Uterus (tissue), 4 donors: ENCODE results near the gene RSPH1. TPM values are rescaled to one million over a fixed set of nuclear protein-coding genes. Genes with fewer than 3 reads are reported as not detected.

Experiments used
- DNase-seq, 2 donors: peaks; one replicate each; pipeline ENCODE4 v3.0.0-alpha.2; 2019 to 2020
- H3K27ac ChIP-seq, 2 donors: fragments of 200-600 bp; sonication (generic); 1 replicate in 1 of 2; 2 replicates in 1 of 2; pipeline ENCODE4 v1.5.1; 2016 to 2018
- H3K27me3 ChIP-seq, 2 donors: fragments of 200-600 bp; sonication (generic); one replicate each; pipeline ENCODE4 v1.5.1; 2018 to 2019; ENCODE audit warnings: control low read depth in 1 of 2
- H3K36me3 ChIP-seq, 2 donors: fragments of 200-600 bp; sonication (generic); one replicate each; pipeline ENCODE4 v1.5.1; 2019; ENCODE audit warnings: control low read depth in 1 of 2
- H3K4me1 ChIP-seq, 2 donors: fragments of 200-600 bp; sonication (generic); one replicate each; pipeline ENCODE4 v1.5.1; 2018 to 2019; ENCODE audit warnings: control low read depth in 1 of 2
- H3K4me3 ChIP-seq, 2 donors: fragments of 200-600 bp; sonication (generic); 1 replicate in 1 of 2; 2 replicates in 1 of 2; pipeline ENCODE4 v1.5.1; 2018 to 2019; ENCODE audit warnings: mild to moderate bottlenecking in 1 of 2
- H3K9me3 ChIP-seq, 2 donors: fragments of 200-600 bp; sonication (generic); one replicate each; pipeline ENCODE4 v1.5.1; 2019; ENCODE audit warnings: control low read depth in 1 of 2
- POLR2A ChIP-seq, 2 donors: fragments of 450-650 bp; IDR thresholded peaks; one replicate each; pipeline ENCODE4 v1.6.1; 2016; ENCODE audit warnings: antibody characterized with exemption in 2 of 2, mild to moderate bottlenecking in 1 of 2, moderate library complexity in 1 of 2
- intact Hi-C: fragments of 100-400 bp; cut with DNase I; formaldehyde crosslinking; loops from one replicate; pipeline ENCODE4 v1.15.1; 2023; ENCODE audit warnings: low total_unique reads
- total RNA-seq, 4 donors: library from RNA; depleted of rRNA in 3 of 4; stranded (reverse); fragments of >200 nt in 3 of 4; gene quantifications; one replicate each; pipeline versions ENCODE4 v1.1.0 to v1.2.4, GENCODE V29; 2014 to 2023
- TF ChIP-seq, protein P1 (sequence below), 4 experiments: fragments of 200-600 bp in 2 of 4; fragments of 450-650 bp in 2 of 4; sonication (generic) in 2 of 4; IDR thresholded peaks; one replicate each; pipeline ENCODE4 v1.5.1; 2016 to 2019; ENCODE audit warnings: antibody characterized with exemption in 4 of 4, mild to moderate bottlenecking in 2 of 4, moderate library complexity in 1 of 4
- donor health status: DM: yes; HTN: yes; CAD: no.

The RSPH1 gene
- total RNA-seq, 4 donors from 2014 or later, result 1.7 to 3.4 TPM; not detected in 2

DNA sequence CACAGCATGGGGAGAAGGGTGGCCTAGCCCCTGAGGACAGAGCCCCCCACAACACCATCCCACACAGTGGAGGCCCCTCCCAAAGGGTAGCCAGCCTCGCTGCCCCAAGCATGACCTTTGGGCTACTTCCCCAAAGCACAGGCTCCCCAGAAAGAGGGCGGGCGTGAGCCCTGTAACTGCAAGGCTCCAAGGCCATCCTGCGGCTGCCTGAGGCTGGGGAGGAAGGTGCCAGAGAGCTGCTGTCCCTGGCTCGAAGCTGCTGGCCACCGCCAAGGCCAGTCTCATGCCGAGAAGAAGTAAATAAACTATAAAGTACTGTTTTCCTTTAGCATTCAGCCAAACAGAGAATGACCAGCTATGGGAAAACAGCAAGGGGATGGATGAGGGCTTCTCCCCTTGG lies 64.8 kb downstream of the RSPH1 start:
- no peak overlapping the region for H3K27ac ChIP-seq
- intact Hi-C loops, result no loop called here
- TF ChIP-seq POLR2A (IDR thresholded peaks at IDR 0.05), result no peak
- TF ChIP-seq, protein P1, sequence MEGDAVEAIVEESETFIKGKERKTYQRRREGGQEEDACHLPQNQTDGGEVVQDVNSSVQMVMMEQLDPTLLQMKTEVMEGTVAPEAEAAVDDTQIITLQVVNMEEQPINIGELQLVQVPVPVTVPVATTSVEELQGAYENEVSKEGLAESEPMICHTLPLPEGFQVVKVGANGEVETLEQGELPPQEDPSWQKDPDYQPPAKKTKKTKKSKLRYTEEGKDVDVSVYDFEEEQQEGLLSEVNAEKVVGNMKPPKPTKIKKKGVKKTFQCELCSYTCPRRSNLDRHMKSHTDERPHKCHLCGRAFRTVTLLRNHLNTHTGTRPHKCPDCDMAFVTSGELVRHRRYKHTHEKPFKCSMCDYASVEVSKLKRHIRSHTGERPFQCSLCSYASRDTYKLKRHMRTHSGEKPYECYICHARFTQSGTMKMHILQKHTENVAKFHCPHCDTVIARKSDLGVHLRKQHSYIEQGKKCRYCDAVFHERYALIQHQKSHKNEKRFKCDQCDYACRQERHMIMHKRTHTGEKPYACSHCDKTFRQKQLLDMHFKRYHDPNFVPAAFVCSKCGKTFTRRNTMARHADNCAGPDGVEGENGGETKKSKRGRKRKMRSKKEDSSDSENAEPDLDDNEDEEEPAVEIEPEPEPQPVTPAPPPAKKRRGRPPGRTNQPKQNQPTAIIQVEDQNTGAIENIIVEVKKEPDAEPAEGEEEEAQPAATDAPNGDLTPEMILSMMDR (IDR thresholded peaks at IDR 0.05), result no peak

DNA sequence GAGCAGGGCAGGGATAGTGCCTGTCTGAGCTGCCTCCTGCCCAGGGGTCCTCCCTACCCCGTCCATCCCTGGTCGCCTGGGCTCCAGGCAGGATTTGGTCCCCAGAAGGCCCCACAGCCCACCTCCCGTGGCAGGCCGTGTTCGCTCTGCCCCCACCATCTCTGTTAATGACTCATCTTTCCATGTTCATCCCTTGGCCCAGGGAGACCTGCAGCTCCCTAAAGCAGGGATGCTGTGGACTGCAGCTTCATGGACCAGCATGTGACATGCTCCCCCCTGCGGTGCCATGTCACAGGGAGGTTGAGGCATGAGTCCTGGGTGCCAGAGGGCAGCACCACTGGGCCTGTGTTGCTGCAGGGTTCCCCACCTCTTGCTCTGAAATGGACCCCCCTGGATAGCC lies 65.5 kb downstream of the RSPH1 start:
- DNase-seq, result no peak
- intact Hi-C loops, result no loop called here
- no peak for TF ChIP-seq POLR2A (IDR thresholded peaks at IDR 0.05)
- TF ChIP-seq, protein P1 (IDR thresholded peaks at IDR 0.05), result no peak
- Histone ChIP-seq H3K4me3 (no peak overlapping the region), H3K4me1 (no peaks in the 10 kb centered on the region), H3K36me3 (no peaks in the 10 kb centered on the region), H3K27ac (no peak overlapping the region), H3K27me3 (no peaks in the 10 kb centered on the region), H3K9me3 (peaks cover 0 to 3% of the 10 kb centered on the region in 2 donors)

More for the DNA sequence above, 64.8 kb downstream of the RSPH1 start:
- Histone ChIP-seq H3K4me3 (no peak overlapping the region), H3K9me3 (peaks cover 0 to 3% of the 10 kb centered on the region in 2 donors), H3K4me1 (no peaks in the 10 kb centered on the region), H3K27me3 (no peaks in the 10 kb centered on the region), H3K36me3 (no peaks in the 10 kb centered on the region)
- DNase-seq, result no peak

DNA sequence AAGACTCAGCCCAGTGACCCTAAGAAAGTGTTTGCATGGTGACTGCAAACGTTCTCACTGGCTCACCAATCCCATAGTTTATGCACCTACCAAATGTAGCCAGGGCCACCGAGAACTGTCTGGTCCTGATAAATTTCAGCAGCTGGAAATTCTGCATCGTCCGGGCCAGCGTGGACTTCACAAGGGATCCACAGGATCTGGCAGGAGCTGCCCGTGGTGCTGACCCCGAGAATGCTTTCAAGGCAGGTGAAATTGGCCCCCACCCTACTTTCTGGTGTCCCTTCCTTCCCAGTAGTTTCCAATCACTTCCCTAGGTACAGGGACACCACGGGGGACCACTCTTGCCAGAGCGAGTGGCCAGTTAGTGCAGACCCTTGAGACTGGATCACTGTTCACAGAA lies 66.2 kb downstream of the RSPH1 start:
- Histone ChIP-seq H3K4me1 (no peaks in the 10 kb centered on the region), H3K4me3 (no peak overlapping the region), H3K27me3 (no peaks in the 10 kb centered on the region), H3K36me3 (no peaks in the 10 kb centered on the region), H3K27ac (no peak overlapping the region), H3K9me3 (peaks cover 0 to 3% of the 10 kb centered on the region in 2 donors)
- no peak for DNase-seq
- intact Hi-C loops, result no loop called here
- no peak for TF ChIP-seq POLR2A (IDR thresholded peaks at IDR 0.05)
- TF ChIP-seq, protein P1 (IDR thresholded peaks at IDR 0.05), result no peak

DNA sequence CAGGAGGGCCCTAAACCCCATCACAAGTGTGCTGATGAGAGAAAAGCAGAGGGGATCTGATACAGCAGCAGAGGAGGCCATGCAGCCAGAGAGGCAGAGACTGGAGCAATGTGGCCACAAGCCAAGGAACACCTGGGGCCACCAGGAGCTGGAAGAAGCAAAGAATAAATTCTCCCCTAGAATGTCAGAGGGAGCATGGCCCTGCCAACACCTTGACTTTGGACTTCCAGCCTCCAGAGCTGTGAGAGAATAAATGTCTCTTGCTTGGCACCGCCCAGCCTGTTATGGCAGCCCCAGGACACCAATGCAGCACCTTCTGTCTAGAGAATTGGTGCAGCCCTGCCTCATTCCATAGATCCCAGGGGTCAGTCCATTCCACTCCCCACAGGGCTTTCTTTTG lies 67.0 kb downstream of the RSPH1 start:
- intact Hi-C loops, result no loop called here
- no peak overlapping the region for H3K4me3 ChIP-seq
- H3K27me3 ChIP-seq, result no peaks in the 10 kb centered on the region
- H3K36me3 ChIP-seq, result no peaks in the 10 kb centered on the region
- DNase-seq, result no peak
- TF ChIP-seq POLR2A (IDR thresholded peaks at IDR 0.05), result no peak
- TF ChIP-seq, protein P1 (IDR thresholded peaks at IDR 0.05), result no peak
- H3K27ac ChIP-seq, result no peak overlapping the region
- peaks cover 0 to 3% of the 10 kb centered on the region in 2 donors for H3K9me3 ChIP-seq
- no peaks in the 10 kb centered on the region for H3K4me1 ChIP-seq

DNA sequence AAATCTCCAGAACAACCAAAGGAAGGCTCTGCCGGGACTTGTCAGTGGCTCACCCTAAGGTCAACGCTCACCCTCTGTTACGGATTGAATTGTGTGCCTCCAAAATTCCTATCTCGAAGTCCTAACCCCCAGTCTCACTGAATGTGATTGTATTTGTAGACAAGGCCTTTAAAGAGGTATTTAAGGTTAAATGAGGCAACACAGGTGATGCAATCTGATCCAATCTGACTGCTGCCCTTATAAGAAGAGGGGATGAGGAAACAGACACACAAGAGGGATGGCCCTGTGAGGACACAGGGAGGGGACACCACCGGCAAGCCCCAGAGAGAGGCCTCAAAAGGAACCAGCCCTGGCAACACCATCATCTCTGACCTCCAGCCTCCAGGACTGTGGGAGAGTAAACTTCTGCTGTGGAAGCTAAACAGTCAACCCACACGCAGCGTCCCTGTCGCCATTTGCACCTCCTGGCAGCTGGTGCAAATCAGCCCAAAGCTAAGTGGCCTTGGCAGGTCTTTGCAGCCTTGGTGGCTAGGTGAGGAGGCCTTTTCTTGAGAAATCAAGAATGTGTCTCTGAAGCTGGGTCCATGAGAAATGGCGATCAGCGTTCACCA lies 68.1 kb downstream of the RSPH1 start:
- TF ChIP-seq, protein P1 (IDR thresholded peaks at IDR 0.05), result no peak
- TF ChIP-seq POLR2A (IDR thresholded peaks at IDR 0.05), result no peak
- intact Hi-C loops, result no loop called here
- no peaks in the 10 kb centered on the region for H3K36me3 ChIP-seq
- H3K4me3 ChIP-seq, result no peak overlapping the region
- no peak overlapping the region for H3K27ac ChIP-seq
- peaks cover 0 to 3% of the 10 kb centered on the region in 2 donors for H3K9me3 ChIP-seq
- no peak for DNase-seq
- no peaks in the 10 kb centered on the region for H3K27me3 ChIP-seq
- H3K4me1 ChIP-seq, result no peaks in the 10 kb centered on the region
